HEK293 (cell line): ENCODE data around the gene OTUB2.
A peak's percentile ranks its signal among the peaks of the same experiment; 100 is the strongest.

Source experiments
- BCL11B ChIP-seq: fragments of 450-650 bp; formaldehyde crosslinking; IDR thresholded peaks from 2 replicates; pipeline ENCODE4 v1.5.1; 2016; ENCODE audit warnings: low read depth, missing biosample characterization, missing genetic modification characterization
- EGR2 ChIP-seq: fragments of 450-650 bp; formaldehyde crosslinking; IDR thresholded peaks from 2 replicates; pipeline ENCODE4 v1.5.1; 2016; ENCODE audit warnings: low read depth, missing biosample characterization, missing genetic modification characterization
- GLIS2 ChIP-seq: fragments of 450-650 bp; formaldehyde crosslinking; IDR thresholded peaks from 2 replicates; pipeline ENCODE4 v1.5.1; 2016; ENCODE audit warnings: missing biosample characterization, missing genetic modification characterization
- HOXC10 ChIP-seq: sonication (generic); formaldehyde crosslinking; IDR thresholded peaks from 2 replicates; pipeline ENCODE4 v1.8.1; 2023; ENCODE audit warnings: mild to moderate bottlenecking, missing genetic modification reagents
- IKZF3 ChIP-seq: fragments of 450-650 bp; IDR thresholded peaks from 2 replicates; pipeline ENCODE4 v1.5.0; 2018; ENCODE audit warnings: missing biosample characterization, mild to moderate bottlenecking, missing genetic modification characterization, moderate library complexity
- KLF10 ChIP-seq: fragments of 450-650 bp; IDR thresholded peaks from 2 replicates; pipeline ENCODE4 v1.5.1; 2018; ENCODE audit warnings: missing biosample characterization, mild to moderate bottlenecking, missing genetic modification characterization
- KLF16 ChIP-seq: fragments of 450-650 bp; formaldehyde crosslinking; IDR thresholded peaks from 2 replicates; pipeline ENCODE4 v1.5.1; 2017; ENCODE audit warnings: missing biosample characterization, missing genetic modification characterization
- KLF9 ChIP-seq: fragments of 450-650 bp; formaldehyde crosslinking; IDR thresholded peaks from 2 replicates; pipeline ENCODE4 v1.5.1; 2016; ENCODE audit warnings: missing biosample characterization, missing genetic modification characterization, low read depth
- MEIS1 ChIP-seq: sonication (generic); formaldehyde crosslinking; IDR thresholded peaks from 2 replicates; pipeline ENCODE4 v1.8.1; 2022; ENCODE audit warnings: missing genetic modification reagents, mild to moderate bottlenecking, borderline replicate concordance
- ZBTB20 ChIP-seq: fragments of 450-650 bp; formaldehyde crosslinking; IDR thresholded peaks from 2 replicates; pipeline ENCODE4 v1.5.1; 2016; ENCODE audit warnings: missing biosample characterization, missing genetic modification characterization
- ZFP3 ChIP-seq: fragments of 450-650 bp; formaldehyde crosslinking; IDR thresholded peaks from 2 replicates; pipeline ENCODE4 v1.5.1; 2016; ENCODE audit warnings: low read depth, missing biosample characterization, missing genetic modification characterization
- ZNF138 ChIP-seq: fragments of 450-650 bp; formaldehyde crosslinking; IDR thresholded peaks from 2 replicates; pipeline ENCODE4 v1.5.1; 2016; ENCODE audit warnings: missing biosample characterization, missing genetic modification characterization, borderline replicate concordance
- ZNF140 ChIP-seq: fragments of 450-650 bp; formaldehyde crosslinking; IDR thresholded peaks from 2 replicates; pipeline ENCODE4 v1.5.1; 2016; ENCODE audit warnings: missing biosample characterization, missing genetic modification characterization
- ZNF169 ChIP-seq: fragments of 450-650 bp; formaldehyde crosslinking; IDR thresholded peaks from 2 replicates; pipeline ENCODE4 v1.5.1; 2016; ENCODE audit warnings: missing biosample characterization, missing genetic modification characterization
- ZNF175 ChIP-seq: fragments of 450-650 bp; formaldehyde crosslinking; IDR thresholded peaks from 2 replicates; pipeline ENCODE4 v1.5.1; 2016; ENCODE audit warnings: missing biosample characterization, missing genetic modification characterization
- ZNF202 ChIP-seq: fragments of 450-650 bp; formaldehyde crosslinking; IDR thresholded peaks from 2 replicates; pipeline ENCODE4 v1.5.1; 2016; ENCODE audit warnings: missing biosample characterization, missing genetic modification characterization, borderline replicate concordance
- ZNF221 ChIP-seq: fragments of 450-650 bp; formaldehyde crosslinking; IDR thresholded peaks from 2 replicates; pipeline ENCODE4 v1.5.1; 2017; ENCODE audit warnings: missing biosample characterization, missing genetic modification characterization, borderline replicate concordance
- ZNF239 ChIP-seq: fragments of 450-650 bp; formaldehyde crosslinking; IDR thresholded peaks from 2 replicates; pipeline ENCODE4 v1.5.1; 2016; ENCODE audit warnings: missing biosample characterization, missing genetic modification characterization
- ZNF37A ChIP-seq: fragments of 450-650 bp; IDR thresholded peaks from 2 replicates; pipeline ENCODE4 v1.5.1; 2018; ENCODE audit warnings: missing biosample characterization, missing genetic modification characterization
- ZNF416 ChIP-seq: fragments of 450-650 bp; formaldehyde crosslinking; IDR thresholded peaks from 2 replicates; pipeline ENCODE4 v1.5.1; 2016; ENCODE audit warnings: missing biosample characterization, missing genetic modification characterization
- ZNF423 ChIP-seq: fragments of 450-650 bp; formaldehyde crosslinking; IDR thresholded peaks from 2 replicates; pipeline ENCODE4 v1.5.1; 2016; ENCODE audit warnings: missing biosample characterization, missing genetic modification characterization
- ZNF426 ChIP-seq: fragments of 450-650 bp; formaldehyde crosslinking; IDR thresholded peaks from 2 replicates; pipeline ENCODE4 v1.5.1; 2017; ENCODE audit warnings: missing biosample characterization, missing genetic modification characterization, mild to moderate bottlenecking, inconsistent platforms, moderate library complexity
- ZNF521 ChIP-seq: fragments of 450-650 bp; formaldehyde crosslinking; IDR thresholded peaks from 2 replicates; pipeline ENCODE4 v1.5.1; 2017; ENCODE audit warnings: missing biosample characterization, mild to moderate bottlenecking, missing genetic modification characterization
- ZNF530 ChIP-seq: fragments of 450-650 bp; formaldehyde crosslinking; IDR thresholded peaks from 2 replicates; pipeline ENCODE4 v1.5.1; 2016; ENCODE audit warnings: low read depth, missing biosample characterization, missing genetic modification characterization
- ZNF621 ChIP-seq: fragments of 450-650 bp; formaldehyde crosslinking; IDR thresholded peaks from 2 replicates; pipeline ENCODE4 v1.5.1; 2017; ENCODE audit warnings: missing biosample characterization, missing genetic modification characterization
- ZNF629 ChIP-seq: fragments of 450-650 bp; formaldehyde crosslinking; IDR thresholded peaks from 2 replicates; pipeline ENCODE4 v1.5.1; 2017; ENCODE audit warnings: missing biosample characterization, missing genetic modification characterization
- ZNF837 ChIP-seq: fragments of 450-650 bp; formaldehyde crosslinking; IDR thresholded peaks from 2 replicates; pipeline ENCODE4 v1.5.1; 2016; ENCODE audit warnings: missing biosample characterization, missing genetic modification characterization
- ZSCAN23 ChIP-seq: fragments of 450-650 bp; formaldehyde crosslinking; IDR thresholded peaks from 2 replicates; pipeline ENCODE4 v1.5.1; 2016; ENCODE audit warnings: missing biosample characterization, missing genetic modification characterization
- TF ChIP-seq, protein P1 (sequence below): fragments of 450-650 bp; formaldehyde crosslinking; optimal IDR thresholded peaks from 2 replicates; pipeline ENCODE3; 2016; ENCODE audit warnings: missing biosample characterization, mild to moderate bottlenecking, missing genetic modification characterization
- TF ChIP-seq, protein P2 (sequence below): fragments of 450-650 bp; formaldehyde crosslinking; IDR thresholded peaks from 2 replicates; pipeline ENCODE4 v1.5.1; 2016; ENCODE audit warnings: missing biosample characterization, missing genetic modification characterization
- TF ChIP-seq, protein P3 (sequence below): fragments of 450-650 bp; formaldehyde crosslinking; conservative IDR thresholded peaks from 2 replicates; pipeline ENCODE4 v1.5.1; 2016; ENCODE audit warnings: low read depth, missing biosample characterization, missing genetic modification characterization
- TF ChIP-seq, protein P4 (sequence below): fragments of 450-650 bp; IDR thresholded peaks from 2 replicates; pipeline ENCODE4 v1.5.1; 2018; ENCODE audit warnings: missing biosample characterization, mild to moderate bottlenecking, missing genetic modification characterization

OTUB2 gene

DNA sequence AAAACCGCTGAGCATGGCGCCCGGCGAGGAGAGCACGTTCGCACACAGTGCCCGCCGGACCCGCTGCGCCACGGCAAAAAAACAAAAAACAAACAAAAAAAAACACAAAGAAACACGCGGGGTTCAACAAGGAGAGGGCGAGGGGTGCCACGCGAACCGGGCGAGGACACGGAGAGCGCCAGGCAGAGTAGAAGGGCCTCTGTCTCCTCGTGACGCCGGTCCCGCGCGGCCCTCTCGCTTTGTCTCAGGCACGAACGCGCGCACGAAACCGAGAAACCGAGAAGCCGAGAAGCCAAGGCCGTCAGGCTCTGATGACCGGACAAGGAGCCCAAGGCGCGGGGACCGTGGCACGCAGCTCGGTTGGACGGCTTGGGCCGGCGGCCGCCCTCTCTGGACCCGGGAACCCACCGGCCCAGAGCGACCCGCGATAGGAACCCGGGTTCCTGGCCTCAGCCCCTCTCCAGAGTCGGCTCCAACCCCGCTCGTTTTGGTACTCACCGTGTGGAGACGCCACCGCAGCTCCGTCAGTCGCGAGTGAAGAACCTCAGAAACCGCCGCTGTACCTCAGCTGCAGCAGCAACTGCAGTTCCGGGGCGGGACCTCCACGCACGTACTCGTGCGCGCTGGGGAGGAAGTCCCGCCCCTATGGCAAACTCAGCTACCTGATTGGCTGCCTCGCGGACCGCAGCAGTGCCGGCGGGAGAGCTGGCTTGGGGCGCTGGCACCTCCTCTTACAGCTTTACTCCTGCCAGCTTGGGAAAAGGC lies 54.7 kb downstream of the OTUB2 start, which contains the start of the genes DDX24 and IFI27L1 (continued):
- TF ChIP-seq MEIS1 (CRISPR knock-in tag) (no peak), ZBTB20 (tag by site-specific recombination) (peak; percentile 45; the same call in 1 of the 2 replicates), ZNF175 (no peak), ZNF221 (tag by site-specific recombination) (no peak), KLF10 (tag by site-specific recombination) (no peak), ZNF629 (tag by site-specific recombination) (peak; percentile 64; the same call in 1 of the 2 replicates), ZNF140 (tag by site-specific recombination) (no peak), ZNF202 (tag by site-specific recombination) (no peak), HOXC10 (CRISPR knock-in tag) (no peak), ZNF621 (tag by site-specific recombination) (no peak), ZFP3 (tag by site-specific recombination) (no peak), ZNF837 (tag by site-specific recombination) (no peak), ZNF138 (tag by site-specific recombination) (no peak), BCL11B (tag by site-specific recombination) (no peak), KLF16 (tag by site-specific recombination) (0 out of 2 replicates have a peak, but pooled peaks have one; percentile 39), ZNF416 (tag by site-specific recombination) (no peak), ZNF169 (tag by site-specific recombination) (no peak), ZNF37A (tag by site-specific recombination) (no peak), ZNF521 (tag by site-specific recombination) (no peak), ZNF423 (tag by site-specific recombination) (no peak), GLIS2 (tag by site-specific recombination) (peak; percentile 73), ZNF530 (tag by site-specific recombination) (no peak), KLF9 (tag by site-specific recombination) (0 out of 2 replicates have a peak, but pooled peaks have one; percentile 16), IKZF3 (tag by site-specific recombination) (no peak), ZNF239 (tag by site-specific recombination) (no peak), ZSCAN23 (tag by site-specific recombination) (no peak), ZNF426 (tag by site-specific recombination) (no peak), EGR2 (tag by site-specific recombination) (no peak)
- TF ChIP-seq, protein P1, sequence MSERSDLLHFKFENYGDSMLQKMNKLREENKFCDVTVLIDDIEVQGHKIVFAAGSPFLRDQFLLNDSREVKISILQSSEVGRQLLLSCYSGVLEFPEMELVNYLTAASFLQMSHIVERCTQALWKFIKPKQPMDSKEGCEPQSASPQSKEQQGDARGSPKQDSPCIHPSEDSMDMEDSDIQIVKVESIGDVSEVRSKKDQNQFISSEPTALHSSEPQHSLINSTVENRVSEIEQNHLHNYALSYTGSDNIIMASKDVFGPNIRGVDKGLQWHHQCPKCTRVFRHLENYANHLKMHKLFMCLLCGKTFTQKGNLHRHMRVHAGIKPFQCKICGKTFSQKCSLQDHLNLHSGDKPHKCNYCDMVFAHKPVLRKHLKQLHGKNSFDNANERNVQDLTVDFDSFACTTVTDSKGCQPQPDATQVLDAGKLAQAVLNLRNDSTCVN (tag by site-specific recombination): peak; percentile 88
- TF ChIP-seq, protein P2, sequence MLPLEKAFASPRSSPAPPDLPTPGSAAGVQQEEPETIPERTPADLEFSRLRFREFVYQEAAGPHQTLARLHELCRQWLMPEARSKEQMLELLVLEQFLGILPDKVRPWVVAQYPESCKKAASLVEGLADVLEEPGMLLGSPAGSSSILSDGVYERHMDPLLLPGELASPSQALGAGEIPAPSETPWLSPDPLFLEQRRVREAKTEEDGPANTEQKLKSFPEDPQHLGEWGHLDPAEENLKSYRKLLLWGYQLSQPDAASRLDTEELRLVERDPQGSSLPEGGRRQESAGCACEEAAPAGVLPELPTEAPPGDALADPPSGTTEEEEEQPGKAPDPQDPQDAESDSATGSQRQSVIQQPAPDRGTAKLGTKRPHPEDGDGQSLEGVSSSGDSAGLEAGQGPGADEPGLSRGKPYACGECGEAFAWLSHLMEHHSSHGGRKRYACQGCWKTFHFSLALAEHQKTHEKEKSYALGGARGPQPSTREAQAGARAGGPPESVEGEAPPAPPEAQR (tag by site-specific recombination): no peak
- TF ChIP-seq, protein P3, sequence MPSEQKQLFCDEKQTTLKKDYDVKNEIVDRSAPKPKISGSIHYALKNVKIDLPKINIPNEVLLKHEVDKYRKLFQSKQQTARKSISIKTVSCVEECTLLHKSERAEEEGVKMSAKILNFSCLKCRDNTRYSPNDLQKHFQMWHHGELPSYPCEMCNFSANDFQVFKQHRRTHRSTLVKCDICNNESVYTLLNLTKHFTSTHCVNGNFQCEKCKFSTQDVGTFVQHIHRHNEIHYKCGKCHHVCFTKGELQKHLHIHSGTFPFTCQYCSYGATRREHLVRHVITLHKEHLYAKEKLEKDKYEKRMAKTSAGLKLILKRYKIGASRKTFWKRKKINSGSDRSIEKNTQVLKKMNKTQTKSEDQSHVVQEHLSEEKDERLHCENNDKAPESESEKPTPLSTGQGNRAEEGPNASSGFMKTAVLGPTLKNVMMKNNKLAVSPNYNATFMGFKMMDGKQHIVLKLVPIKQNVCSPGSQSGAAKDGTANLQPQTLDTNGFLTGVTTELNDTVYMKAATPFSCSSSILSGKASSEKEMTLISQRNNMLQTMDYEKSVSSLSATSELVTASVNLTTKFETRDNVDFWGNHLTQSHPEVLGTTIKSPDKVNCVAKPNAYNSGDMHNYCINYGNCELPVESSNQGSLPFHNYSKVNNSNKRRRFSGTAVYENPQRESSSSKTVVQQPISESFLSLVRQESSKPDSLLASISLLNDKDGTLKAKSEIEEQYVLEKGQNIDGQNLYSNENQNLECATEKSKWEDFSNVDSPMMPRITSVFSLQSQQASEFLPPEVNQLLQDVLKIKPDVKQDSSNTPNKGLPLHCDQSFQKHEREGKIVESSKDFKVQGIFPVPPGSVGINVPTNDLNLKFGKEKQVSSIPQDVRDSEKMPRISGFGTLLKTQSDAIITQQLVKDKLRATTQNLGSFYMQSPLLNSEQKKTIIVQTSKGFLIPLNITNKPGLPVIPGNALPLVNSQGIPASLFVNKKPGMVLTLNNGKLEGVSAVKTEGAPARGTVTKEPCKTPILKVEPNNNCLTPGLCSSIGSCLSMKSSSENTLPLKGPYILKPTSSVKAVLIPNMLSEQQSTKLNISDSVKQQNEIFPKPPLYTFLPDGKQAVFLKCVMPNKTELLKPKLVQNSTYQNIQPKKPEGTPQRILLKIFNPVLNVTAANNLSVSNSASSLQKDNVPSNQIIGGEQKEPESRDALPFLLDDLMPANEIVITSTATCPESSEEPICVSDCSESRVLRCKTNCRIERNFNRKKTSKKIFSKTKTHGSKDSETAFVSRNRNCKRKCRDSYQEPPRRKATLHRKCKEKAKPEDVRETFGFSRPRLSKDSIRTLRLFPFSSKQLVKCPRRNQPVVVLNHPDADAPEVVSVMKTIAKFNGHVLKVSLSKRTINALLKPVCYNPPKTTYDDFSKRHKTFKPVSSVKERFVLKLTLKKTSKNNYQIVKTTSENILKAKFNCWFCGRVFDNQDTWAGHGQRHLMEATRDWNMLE (tag by site-specific recombination): 0 out of 2 replicates have a peak, but pooled peaks have one; percentile 14
- TF ChIP-seq, protein P4, sequence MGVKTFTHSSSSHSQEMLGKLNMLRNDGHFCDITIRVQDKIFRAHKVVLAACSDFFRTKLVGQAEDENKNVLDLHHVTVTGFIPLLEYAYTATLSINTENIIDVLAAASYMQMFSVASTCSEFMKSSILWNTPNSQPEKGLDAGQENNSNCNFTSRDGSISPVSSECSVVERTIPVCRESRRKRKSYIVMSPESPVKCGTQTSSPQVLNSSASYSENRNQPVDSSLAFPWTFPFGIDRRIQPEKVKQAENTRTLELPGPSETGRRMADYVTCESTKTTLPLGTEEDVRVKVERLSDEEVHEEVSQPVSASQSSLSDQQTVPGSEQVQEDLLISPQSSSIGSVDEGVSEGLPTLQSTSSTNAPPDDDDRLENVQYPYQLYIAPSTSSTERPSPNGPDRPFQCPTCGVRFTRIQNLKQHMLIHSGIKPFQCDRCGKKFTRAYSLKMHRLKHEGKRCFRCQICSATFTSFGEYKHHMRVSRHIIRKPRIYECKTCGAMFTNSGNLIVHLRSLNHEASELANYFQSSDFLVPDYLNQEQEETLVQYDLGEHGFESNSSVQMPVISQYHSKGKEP (tag by site-specific recombination): peak; percentile 99
